Measurements from ENCODE around the gene EPS15.

DNA sequence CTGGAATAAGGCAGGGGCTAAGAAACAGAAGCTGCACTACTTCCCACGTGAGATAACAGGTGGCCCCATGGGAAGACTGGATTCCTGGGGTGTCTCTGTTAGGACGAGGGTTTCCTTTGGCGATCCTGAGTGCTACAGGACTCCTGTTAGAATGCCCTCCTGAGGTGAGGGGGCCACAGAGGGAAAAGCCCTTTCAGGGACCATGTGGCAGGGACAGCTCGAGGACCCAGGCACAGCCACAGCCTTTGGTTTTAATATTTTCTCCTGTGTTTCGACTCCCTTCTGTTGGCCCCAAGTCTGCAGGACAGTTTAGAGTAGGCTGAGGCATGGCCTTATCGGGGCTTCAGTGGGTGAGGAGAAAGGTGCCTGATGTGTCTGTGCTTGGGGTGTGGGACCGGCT lies 201.3 kb downstream of the EPS15 start:
- TF ChIP-seq, protein P1, sequence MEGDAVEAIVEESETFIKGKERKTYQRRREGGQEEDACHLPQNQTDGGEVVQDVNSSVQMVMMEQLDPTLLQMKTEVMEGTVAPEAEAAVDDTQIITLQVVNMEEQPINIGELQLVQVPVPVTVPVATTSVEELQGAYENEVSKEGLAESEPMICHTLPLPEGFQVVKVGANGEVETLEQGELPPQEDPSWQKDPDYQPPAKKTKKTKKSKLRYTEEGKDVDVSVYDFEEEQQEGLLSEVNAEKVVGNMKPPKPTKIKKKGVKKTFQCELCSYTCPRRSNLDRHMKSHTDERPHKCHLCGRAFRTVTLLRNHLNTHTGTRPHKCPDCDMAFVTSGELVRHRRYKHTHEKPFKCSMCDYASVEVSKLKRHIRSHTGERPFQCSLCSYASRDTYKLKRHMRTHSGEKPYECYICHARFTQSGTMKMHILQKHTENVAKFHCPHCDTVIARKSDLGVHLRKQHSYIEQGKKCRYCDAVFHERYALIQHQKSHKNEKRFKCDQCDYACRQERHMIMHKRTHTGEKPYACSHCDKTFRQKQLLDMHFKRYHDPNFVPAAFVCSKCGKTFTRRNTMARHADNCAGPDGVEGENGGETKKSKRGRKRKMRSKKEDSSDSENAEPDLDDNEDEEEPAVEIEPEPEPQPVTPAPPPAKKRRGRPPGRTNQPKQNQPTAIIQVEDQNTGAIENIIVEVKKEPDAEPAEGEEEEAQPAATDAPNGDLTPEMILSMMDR (IDR thresholded peaks at IDR 0.05), result no peak
- TF ChIP-seq SIN3A (IDR thresholded peaks at IDR 0.05; ENCODE audit: borderline replicate concordance, insufficient read depth, low read depth, low read length) (no peak), POLR2AphosphoS5 (IDR thresholded peaks at IDR 0.05; ENCODE audit: low read depth, low read length) (no peak), TCF7L2 (IDR thresholded peaks at IDR 0.05; ENCODE audit: low read depth, low read length) (no peak)
- TF ChIP-seq, protein P2, sequence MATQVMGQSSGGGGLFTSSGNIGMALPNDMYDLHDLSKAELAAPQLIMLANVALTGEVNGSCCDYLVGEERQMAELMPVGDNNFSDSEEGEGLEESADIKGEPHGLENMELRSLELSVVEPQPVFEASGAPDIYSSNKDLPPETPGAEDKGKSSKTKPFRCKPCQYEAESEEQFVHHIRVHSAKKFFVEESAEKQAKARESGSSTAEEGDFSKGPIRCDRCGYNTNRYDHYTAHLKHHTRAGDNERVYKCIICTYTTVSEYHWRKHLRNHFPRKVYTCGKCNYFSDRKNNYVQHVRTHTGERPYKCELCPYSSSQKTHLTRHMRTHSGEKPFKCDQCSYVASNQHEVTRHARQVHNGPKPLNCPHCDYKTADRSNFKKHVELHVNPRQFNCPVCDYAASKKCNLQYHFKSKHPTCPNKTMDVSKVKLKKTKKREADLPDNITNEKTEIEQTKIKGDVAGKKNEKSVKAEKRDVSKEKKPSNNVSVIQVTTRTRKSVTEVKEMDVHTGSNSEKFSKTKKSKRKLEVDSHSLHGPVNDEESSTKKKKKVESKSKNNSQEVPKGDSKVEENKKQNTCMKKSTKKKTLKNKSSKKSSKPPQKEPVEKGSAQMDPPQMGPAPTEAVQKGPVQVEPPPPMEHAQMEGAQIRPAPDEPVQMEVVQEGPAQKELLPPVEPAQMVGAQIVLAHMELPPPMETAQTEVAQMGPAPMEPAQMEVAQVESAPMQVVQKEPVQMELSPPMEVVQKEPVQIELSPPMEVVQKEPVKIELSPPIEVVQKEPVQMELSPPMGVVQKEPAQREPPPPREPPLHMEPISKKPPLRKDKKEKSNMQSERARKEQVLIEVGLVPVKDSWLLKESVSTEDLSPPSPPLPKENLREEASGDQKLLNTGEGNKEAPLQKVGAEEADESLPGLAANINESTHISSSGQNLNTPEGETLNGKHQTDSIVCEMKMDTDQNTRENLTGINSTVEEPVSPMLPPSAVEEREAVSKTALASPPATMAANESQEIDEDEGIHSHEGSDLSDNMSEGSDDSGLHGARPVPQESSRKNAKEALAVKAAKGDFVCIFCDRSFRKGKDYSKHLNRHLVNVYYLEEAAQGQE (IDR thresholded peaks at IDR 0.05; ENCODE audit: insufficient read depth in 1 of 2, low read depth in 2 of 2, low read length in 1 of 2), result no peak

Data from Panc1 (cell line).